ENCODE measurements around the gene GSG1L.

DNA sequence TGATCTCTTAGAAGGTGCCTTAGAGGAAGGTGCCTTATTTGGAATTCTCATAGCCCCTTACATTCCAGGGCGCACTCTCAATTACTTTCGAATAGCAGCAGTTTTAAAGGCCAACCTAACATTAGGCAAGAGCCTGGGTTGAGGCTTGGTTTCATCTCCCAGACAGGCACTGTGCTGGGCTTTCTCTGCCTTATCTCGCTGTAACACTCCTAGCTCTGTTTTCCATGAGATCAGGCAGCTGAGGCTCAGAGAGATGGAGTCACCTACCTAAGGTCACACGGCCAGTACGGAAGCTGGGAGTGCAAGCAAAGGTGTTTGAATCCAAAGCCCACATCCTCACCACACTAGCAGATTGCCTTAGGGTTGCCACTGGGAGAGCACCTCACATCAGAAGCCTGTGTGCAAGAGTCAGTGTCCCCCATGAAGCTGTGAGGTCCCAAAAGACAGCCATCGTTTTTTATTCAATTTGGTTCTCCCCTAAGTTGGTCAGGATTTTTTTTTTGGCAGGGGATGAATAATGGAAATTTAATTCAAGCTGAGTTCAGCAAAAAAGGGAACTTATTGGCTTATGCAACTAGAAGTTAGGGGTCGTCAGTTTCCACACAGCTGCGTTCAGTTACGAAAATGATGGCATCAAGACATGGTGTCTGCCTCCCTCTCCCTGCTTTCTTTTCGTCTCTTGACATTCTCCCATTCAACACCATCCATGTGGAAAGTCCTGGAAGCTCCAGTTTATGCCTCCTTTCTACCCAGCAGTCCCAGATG is 307.1 kb downstream of the GSG1L start:
- TF ChIP-seq, protein P1, sequence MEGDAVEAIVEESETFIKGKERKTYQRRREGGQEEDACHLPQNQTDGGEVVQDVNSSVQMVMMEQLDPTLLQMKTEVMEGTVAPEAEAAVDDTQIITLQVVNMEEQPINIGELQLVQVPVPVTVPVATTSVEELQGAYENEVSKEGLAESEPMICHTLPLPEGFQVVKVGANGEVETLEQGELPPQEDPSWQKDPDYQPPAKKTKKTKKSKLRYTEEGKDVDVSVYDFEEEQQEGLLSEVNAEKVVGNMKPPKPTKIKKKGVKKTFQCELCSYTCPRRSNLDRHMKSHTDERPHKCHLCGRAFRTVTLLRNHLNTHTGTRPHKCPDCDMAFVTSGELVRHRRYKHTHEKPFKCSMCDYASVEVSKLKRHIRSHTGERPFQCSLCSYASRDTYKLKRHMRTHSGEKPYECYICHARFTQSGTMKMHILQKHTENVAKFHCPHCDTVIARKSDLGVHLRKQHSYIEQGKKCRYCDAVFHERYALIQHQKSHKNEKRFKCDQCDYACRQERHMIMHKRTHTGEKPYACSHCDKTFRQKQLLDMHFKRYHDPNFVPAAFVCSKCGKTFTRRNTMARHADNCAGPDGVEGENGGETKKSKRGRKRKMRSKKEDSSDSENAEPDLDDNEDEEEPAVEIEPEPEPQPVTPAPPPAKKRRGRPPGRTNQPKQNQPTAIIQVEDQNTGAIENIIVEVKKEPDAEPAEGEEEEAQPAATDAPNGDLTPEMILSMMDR (conservative IDR thresholded peaks at IDR 0.05) = no peak
- TF ChIP-seq EZH2 (IDR thresholded peaks at IDR 0.05; ENCODE audit: low read depth) = no peak

Data from PC-9 (cell line).